GM18861 (cell line): ENCODE measurements around the gene SIMC1.
"Not testable (repeated sequence)": the region's sequence is repeated elsewhere in the genome, so short reads cannot be mapped to it uniquely, and the experiment has no call there.

Experiments used
- ATAC-seq: cut with Tn5 transposase; IDR thresholded peaks from one replicate; pipeline ENCODE4 v1.9.1; 2021; ENCODE audit not compliant: unreplicated experiment

The SIMC1 gene

DNA sequence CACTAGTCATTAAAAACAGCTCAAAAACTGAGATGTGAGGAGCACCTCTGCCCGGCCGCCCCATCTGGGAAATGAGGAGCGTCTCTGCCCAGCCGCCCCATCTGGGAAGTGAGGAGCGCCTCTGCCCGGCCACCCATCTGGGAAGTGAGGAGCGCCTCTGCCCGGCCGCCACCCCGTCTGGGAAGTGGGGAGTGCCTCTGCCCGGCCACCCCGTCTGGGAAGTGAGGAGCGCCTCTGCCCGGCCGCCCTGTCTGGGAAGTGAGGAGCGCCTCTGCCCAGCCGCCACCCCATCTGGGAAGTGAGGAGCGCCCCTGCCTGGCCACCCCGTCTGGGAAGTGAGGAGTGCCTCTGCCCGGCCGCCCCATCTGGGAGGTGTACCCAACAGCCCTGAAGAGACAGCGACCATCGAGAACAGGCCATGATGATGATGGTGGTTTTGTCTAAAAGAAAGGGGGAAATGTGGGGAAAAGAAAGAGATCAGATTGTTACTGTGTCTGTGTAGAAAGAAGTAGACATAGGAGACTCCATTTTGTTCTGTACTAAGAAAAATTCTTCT, 23.7 kb upstream of the SIMC1 start:
- not testable (repeated sequence) for ATAC-seq

- ATAC-seq: not testable (repeated sequence)
Measured at GRCh38 chr5:176216393-176216916, 21.8 kb upstream of the SIMC1 start.

DNA sequence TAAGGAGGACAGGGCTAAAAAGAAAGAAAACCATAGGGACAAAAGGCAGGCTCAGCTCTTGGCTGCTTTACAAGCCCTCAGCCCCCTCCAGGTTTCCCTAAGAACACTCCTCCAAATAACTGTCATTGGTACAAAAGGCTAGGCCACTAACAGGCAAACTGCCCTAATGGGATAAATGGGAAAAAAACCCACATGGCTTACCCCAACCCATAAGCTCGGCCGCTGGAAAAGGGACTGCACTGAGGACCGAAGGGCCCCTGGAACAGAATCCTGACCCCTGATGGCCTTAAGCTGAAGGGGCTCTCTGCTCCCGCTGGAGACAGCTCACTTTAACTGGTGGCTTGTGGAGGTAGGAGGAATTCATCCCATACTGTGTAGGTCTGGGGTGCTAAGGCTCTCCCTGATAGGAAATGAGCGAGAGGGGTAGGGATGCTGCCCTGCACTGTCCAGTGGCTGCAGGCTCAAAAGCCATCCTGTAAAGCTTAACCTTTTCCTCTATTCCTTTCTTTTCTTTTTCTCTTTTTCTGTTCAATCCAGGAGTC, 21.0 kb upstream of the SIMC1 start:
- ATAC-seq: not testable (repeated sequence)

DNA sequence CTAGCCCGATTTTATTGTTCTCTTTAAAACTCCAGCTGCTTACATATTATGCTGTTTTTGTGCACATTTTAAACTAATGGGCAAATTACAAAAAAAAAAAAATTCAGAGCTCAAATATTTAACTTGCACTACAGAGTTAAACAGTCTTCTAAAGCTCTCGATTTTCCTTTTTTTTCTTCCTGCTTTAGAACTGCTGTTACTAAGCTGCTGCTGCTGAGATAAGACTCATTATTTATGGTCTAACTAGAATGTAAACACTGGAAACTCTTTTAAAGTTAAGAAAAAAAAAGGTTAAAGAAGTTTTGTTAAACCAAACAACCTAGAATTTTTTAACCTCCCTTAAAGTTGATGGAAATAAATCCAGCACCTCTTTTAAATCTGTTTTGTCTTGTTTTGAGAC, 20.5 kb upstream of the SIMC1 start:
- not testable (repeated sequence) for ATAC-seq

DNA sequence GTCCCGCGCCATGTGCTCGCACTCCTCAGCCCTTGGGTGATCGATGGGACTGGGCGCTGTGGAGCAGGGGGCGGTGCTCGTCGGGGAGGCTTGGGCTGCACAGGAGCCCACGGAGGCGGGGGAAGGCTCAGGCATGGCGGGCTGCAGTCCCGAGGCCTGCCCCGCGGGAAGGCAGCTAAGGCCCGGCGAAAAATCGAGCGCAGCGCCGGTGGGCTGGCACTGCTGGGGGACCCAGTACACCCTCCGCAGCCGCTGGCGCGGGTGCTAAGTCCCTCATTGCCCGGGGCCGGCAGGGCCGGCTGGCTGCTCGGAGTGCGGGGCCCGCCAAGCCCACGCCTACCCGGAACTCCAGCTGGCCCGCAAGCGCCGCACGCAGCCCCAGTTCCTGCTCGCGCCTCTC, 16.2 kb upstream of the SIMC1 start:
- not testable (repeated sequence) for ATAC-seq

DNA sequence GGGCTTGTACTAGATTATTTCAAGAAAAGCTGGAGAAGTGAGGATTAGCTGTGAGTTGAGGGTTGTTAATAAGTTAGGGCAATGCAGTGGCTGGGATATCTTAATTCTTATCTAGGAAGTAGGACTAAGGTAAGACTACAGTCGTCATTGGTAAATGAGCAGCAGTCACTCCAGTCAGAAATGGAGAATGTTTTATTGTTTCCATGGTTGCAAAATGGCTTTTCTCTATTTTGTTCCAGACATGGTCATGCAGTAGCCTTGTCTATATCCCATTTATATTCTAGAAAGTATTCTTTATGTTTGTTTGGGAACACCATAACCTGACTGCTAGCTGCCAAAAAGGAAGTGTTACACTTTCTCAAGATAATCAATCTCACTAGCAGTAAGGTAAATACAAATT, 9.9 kb upstream of the SIMC1 start:
- not testable (repeated sequence) for ATAC-seq

- not testable (repeated sequence) for ATAC-seq
Measured at GRCh38 chr5:176233253-176233652, 5.0 kb upstream of the SIMC1 start.

DNA sequence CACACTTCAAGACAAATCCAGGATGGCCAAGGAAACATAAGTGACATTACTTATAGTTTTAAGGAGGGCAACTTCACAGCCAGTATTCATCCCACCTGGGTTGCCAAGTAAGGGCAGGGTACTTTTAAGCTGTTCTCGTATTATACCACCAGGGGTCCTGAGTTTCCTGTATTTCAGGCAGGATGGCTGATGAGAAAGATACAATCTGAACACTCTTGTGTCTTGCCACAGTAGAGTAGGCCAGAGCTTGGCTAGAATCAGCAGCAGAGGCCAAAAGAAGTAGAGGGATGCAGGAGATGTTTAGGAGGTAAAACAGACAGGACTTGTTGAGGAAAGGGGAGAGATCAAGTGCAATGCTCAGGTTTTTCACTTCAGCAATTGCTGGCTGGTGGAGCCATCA, 3.1 kb upstream of the SIMC1 start:
- not testable (repeated sequence) for ATAC-seq

- ATAC-seq: peak; percentile 26
Measured at GRCh38 chr5:176238645-176239283, 540 bp downstream of the SIMC1 start.

GRCh38 chr5:176239304-176239703, 1.1 kb downstream of the SIMC1 start:
- ATAC-seq: not testable (repeated sequence)

DNA sequence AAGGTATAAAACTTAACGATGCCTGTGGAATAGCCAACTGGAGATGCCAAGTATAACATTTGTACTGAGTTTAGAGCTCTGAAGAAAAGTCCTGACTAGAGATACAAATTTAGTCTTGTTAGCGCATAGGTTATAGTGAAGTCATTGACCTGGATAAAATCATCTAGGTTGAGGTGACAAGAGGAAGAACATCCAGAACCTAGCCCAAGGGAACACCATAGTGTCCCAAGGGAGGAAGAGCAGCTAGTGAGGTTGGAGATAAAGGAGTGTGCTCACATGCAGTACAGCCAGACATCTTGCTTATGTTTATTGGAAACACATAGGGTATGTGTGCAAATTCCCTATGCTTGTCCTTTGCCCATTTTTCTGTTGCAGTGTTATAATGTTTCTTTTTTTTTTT, 6.1 kb downstream of the SIMC1 start:
- ATAC-seq: not testable (repeated sequence)

DNA sequence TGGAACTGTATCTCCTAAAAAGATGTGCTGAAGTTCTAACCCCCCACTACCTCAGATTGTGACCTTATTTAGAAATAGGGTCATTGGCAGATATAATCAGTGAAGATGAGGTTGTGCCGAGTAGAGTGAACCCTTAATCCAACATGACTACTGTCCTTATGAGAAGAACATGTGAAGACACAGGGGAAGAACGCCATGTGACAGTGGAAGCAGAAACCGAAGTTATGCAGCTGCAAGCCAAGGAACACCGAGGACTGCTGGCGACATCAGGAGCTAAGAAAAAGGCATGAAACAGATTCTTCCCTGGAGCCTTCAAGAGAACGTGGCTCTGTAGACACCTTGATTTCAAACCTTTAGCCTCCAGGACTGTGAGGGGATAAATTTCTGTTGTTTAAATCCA, 6.8 kb downstream of the SIMC1 start:
- ATAC-seq: not testable (repeated sequence)

DNA sequence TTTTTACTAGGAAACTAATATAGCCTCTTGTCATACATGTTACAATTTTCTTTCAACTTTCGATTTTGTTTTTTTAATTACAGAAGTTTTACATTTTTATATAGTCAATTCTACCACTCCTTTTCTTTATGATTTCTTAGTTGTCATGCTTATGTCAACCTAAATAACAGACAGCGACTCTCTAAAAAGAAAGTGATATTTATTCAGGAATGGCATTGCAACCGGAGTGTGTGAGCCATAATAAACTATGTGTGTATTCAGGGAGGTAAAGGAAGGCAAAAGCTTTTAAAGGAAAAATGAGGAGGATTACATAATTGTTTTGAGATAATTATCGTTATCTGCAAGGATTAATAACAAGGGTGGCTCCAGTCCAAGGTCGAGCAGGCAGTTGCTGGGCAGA, 7.3 kb downstream of the SIMC1 start:
- not testable (repeated sequence) for ATAC-seq

GRCh38 chr5:176250691-176251090, 12.5 kb downstream of the SIMC1 start:
- not testable (repeated sequence) for ATAC-seq

DNA sequence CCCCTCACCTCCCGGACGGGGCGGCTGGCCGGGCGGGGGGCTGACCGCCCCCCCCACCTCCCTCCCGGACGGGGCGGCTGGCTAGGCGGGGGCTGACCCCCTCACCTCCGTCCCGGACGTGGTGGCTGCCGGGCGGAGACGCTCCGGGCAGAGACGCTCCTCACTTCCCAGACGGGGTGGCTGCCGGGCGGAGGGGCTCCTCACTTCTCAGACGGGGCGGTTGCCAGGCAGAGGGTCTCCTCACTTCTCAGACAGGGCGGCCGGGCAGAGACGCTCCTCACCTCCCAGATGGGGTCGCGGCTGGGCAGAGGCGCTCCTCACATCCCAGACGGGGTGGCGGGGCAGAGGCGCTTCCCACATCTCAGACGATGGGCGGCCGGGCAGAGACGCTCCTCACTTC, 13.9 kb downstream of the SIMC1 start:
- ATAC-seq: not testable (repeated sequence)

GRCh38 chr5:176253370-176254065, 15.3 kb downstream of the SIMC1 start:
- not testable (repeated sequence) for ATAC-seq

- ATAC-seq: not testable (repeated sequence)
Measured at GRCh38 chr5:176254066-176254393, 15.8 kb downstream of the SIMC1 start.

GRCh38 chr5:176257871-176258505, 19.8 kb downstream of the SIMC1 start:
- ATAC-seq: not testable (repeated sequence)

DNA sequence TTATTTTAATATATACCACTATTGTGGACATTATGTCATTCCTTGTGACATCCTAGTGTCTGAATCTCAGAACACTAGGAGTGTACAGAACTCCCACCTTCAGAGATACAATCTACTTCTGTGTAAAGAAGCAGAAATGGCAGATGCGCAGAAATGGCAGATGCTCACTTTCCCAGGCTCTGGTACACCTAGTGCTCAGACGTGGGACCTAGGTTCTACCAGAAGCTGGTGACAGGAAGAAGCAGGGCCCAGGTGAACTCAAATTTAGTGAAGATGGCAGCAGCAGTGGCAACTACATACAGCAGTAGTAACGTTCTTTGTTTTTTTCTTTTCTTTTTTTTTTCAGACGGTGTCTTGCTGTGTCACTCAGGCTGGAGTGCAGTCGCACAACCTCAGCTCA, 22.5 kb downstream of the SIMC1 start:
- ATAC-seq: not testable (repeated sequence)

DNA sequence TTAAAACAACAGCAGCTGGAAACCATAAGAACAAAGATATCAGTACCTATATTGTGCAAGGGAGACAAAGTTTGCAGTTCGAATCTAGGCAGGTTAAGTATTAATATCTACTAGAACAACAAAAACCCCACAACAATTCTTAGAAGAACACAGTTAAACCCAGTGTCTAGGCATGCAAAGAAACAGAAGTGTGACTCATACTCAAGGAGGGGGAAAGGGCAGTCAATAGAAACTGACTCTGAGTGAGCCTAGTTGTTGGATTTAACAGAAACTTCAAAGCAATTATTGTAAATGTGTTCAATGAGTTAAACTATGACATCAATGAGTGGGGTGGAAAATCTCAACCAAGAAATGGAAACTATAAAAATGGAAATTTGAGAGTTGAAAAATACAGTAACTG, 28.2 kb downstream of the SIMC1 start:
- not testable (repeated sequence) for ATAC-seq

GRCh38 chr5:176289018-176289417, 50.8 kb downstream of the SIMC1 start:
- ATAC-seq: not testable (repeated sequence)
